Peyer's patch (tissue), 4 donors: ENCODE results near the gene TEX26. TPM values are rescaled to one million over a fixed set of nuclear protein-coding genes. Genes with fewer than 3 reads are reported as not detected.

Experiments
- DNase-seq, 3 donors: peaks; one replicate each; pipeline ENCODE4 v3.0.0-alpha.2; 2017 to 2019
- H3K27ac ChIP-seq, 4 donors: fragments of 200-600 bp; sonication (generic); one replicate each; pipeline ENCODE4 v1.5.1; 2016 to 2019
- H3K27me3 ChIP-seq, 2 donors: fragments of 200-600 bp; sonication (generic); one replicate each; pipeline ENCODE4 v1.5.1; 2019
- H3K36me3 ChIP-seq, 3 donors: fragments of 200-600 bp; sonication (generic); one replicate each; pipeline ENCODE4 v1.5.1; 2016 to 2019
- H3K4me1 ChIP-seq, 4 donors: fragments of 200-600 bp; sonication (generic); one replicate each; pipeline ENCODE4 v1.5.1; 2016 to 2019
- H3K4me3 ChIP-seq, 4 donors: fragments of 200-600 bp; sonication (generic); 1 replicate in 3 of 4; 2 replicates in 1 of 4; pipeline ENCODE4 v1.5.1; 2016 to 2019; ENCODE audit warnings: mild to moderate bottlenecking in 1 of 4
- H3K9me3 ChIP-seq, 4 donors: fragments of 200-600 bp; sonication (generic); one replicate each; pipeline ENCODE4 v1.5.1; 2016 to 2019; ENCODE audit warnings: mild to moderate bottlenecking in 1 of 4
- POLR2A ChIP-seq, 2 donors: fragments of 450-650 bp; IDR thresholded peaks; one replicate each; pipeline ENCODE4 v1.5.1; 2017; ENCODE audit warnings: antibody characterized with exemption in 2 of 2, mild to moderate bottlenecking in 2 of 2, moderate library complexity in 2 of 2
- total RNA-seq, 4 donors: library from RNA; depleted of rRNA; stranded (reverse); fragments of >200 nt; gene quantifications; one replicate each; pipeline ENCODE4 v1.1.0, GENCODE V29; 2016
- TF ChIP-seq, protein P1 (sequence below), 6 experiments: fragments of 450-650 bp in 4 of 6; fragments of 200-600 bp in 2 of 6; sonication (generic) in 1 of 6; IDR thresholded peaks; one replicate each; pipeline ENCODE4 v1.5.1; 2017 to 2019; ENCODE audit warnings: antibody characterized with exemption in 6 of 6, mild to moderate bottlenecking in 3 of 6, moderate library complexity in 1 of 6

The TEX26 gene
- total RNA-seq, 4 donors from 2014 or later, result not detected

- H3K9me3 ChIP-seq, result no peaks in the 10 kb centered on the region
- no peaks in the 10 kb centered on the region for H3K27me3 ChIP-seq
- H3K36me3 ChIP-seq, result no peaks in the 10 kb centered on the region
- H3K27ac ChIP-seq, result no peak overlapping the region
- no peak for TF ChIP-seq POLR2A (IDR thresholded peaks at IDR 0.05)
- TF ChIP-seq, protein P1, sequence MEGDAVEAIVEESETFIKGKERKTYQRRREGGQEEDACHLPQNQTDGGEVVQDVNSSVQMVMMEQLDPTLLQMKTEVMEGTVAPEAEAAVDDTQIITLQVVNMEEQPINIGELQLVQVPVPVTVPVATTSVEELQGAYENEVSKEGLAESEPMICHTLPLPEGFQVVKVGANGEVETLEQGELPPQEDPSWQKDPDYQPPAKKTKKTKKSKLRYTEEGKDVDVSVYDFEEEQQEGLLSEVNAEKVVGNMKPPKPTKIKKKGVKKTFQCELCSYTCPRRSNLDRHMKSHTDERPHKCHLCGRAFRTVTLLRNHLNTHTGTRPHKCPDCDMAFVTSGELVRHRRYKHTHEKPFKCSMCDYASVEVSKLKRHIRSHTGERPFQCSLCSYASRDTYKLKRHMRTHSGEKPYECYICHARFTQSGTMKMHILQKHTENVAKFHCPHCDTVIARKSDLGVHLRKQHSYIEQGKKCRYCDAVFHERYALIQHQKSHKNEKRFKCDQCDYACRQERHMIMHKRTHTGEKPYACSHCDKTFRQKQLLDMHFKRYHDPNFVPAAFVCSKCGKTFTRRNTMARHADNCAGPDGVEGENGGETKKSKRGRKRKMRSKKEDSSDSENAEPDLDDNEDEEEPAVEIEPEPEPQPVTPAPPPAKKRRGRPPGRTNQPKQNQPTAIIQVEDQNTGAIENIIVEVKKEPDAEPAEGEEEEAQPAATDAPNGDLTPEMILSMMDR (IDR thresholded peaks at IDR 0.05), result no peak
- no peak for DNase-seq
- H3K4me1 ChIP-seq, result no peaks in the 10 kb centered on the region
- no peak overlapping the region for H3K4me3 ChIP-seq
These were observed 39.1 kb downstream of the TEX26 start for GRCh38 chr13:30971575-30971974.

DNA sequence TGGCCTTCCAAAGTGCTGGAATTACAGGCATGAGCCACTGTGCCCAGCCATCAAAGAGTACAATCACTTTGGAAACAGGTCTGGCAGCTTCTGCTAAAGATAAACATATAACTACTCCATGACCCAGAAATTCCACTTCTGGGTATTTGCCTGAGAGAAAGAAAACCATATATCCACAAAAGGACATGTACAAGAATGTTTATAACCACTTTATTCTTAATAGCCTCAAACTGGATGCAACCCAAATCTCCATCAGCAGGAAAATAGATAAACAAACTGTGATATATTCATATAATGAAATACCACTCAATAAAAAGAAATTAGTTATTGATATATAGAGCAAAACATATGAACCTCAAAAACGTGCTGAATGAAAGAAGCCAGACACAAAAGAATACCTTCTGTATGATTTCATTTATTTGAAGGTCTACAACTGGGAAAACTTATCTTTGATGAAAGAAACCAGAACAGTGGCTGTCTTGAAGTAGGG, 40.5 kb downstream of the TEX26 start:
- Histone ChIP-seq H3K27me3 (no peaks in the 10 kb centered on the region), H3K9me3 (no peaks in the 10 kb centered on the region), H3K4me3 (no peak overlapping the region), H3K27ac (no peak overlapping the region), H3K4me1 (no peaks in the 10 kb centered on the region), H3K36me3 (no peaks in the 10 kb centered on the region)
- DNase-seq, result no peak
- TF ChIP-seq, protein P1 (IDR thresholded peaks at IDR 0.05), result no peak
- no peak for TF ChIP-seq POLR2A (IDR thresholded peaks at IDR 0.05)

- Histone ChIP-seq H3K4me1 (no peaks in the 10 kb centered on the region), H3K4me3 (no peak overlapping the region), H3K36me3 (no peaks in the 10 kb centered on the region), H3K27me3 (no peaks in the 10 kb centered on the region), H3K9me3 (no peaks in the 10 kb centered on the region), H3K27ac (no peak overlapping the region)
- no peak for TF ChIP-seq POLR2A (IDR thresholded peaks at IDR 0.05)
- TF ChIP-seq, protein P1 (IDR thresholded peaks at IDR 0.05), result no peak
- no peak for DNase-seq
These were observed 41.9 kb downstream of the TEX26 start for GRCh38 chr13:30974350-30974749.

DNA sequence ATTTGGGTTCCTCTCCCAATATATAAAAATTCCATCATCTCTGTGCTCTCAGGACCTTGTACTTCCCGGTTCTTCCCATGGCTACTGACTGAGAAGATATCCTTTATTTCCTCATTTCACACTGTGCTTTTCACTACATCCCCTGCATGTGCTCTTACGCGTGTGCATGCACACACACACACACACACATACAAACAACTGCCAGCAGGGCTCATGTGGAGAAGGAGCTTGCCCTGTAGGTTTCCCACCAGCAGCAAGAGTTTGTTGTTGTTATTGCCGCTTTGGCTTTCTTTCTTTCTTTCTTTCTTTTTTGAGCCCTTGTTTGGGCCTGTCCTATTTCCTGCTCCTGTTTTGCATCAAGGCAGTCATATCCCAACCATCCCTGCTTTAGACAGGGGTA, 43.6 kb downstream of the TEX26 start:
- TF ChIP-seq, protein P1 (IDR thresholded peaks at IDR 0.05), result no peak
- TF ChIP-seq POLR2A (IDR thresholded peaks at IDR 0.05), result no peak
- Histone ChIP-seq H3K4me1 (no peaks in the 10 kb centered on the region), H3K27me3 (no peaks in the 10 kb centered on the region), H3K27ac (no peak overlapping the region), H3K9me3 (no peaks in the 10 kb centered on the region), H3K36me3 (no peaks in the 10 kb centered on the region), H3K4me3 (no peak overlapping the region)
- DNase-seq, result no peak

DNA sequence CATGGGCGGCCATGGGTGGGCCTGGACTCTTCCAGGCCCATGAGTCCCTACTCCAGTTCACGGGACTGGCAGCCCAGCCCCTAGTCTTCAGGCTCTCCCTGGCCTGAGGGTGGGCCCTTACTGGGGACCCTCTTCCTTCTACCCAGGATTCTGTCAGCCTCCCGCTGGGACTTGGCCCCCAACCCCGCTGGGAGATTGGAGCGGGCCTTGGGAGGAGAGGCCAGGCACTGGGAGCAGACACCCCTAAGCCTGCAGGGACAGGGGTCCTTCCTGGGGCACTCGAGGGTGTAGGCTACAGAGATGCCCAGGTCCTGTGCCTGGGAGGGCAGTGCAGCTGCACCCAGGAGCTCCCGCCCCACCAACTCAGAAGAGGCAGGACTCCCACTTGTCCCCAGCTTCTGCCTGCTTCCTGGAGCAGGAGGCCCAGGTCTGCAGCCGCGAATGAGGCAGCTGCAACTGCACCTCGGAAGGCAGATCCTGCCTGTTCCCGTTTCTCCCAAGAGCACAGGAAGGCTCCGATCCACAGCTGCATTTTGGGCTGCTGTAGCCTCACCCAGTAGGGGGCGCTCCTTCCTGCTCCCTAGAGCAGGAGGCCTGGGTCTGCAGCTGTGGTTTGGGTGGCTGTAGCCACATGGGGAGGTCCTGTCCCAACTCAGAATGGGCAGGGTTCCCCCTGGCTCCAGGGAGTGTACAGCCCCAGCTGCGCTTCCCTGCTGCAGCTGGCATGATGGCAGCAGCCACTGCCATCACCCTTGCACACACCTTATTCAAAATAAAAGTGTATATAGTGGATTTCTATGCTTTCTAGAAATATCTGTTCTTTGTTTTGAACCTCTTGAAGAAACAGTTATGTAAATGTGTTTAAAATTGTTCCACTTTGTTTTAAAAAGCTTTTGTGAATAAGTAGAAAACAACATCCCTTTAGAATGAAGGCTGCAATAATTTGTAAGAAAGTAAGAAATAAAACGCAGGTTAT, 46.8 kb downstream of the TEX26 start:
- no peak overlapping the region for H3K27ac ChIP-seq
- H3K4me1 ChIP-seq, result no peaks in the 10 kb centered on the region
- DNase-seq, result peak in 1 of 3 donors; percentile 61
- H3K27me3 ChIP-seq, result no peaks in the 10 kb centered on the region
- no peaks in the 10 kb centered on the region for H3K9me3 ChIP-seq
- no peak overlapping the region for H3K4me3 ChIP-seq
- H3K36me3 ChIP-seq, result no peaks in the 10 kb centered on the region
- TF ChIP-seq, protein P1 (IDR thresholded peaks at IDR 0.05), result peak in 5 of 6 experiments; percentile 8 to 39 (median 33)
- TF ChIP-seq POLR2A (IDR thresholded peaks at IDR 0.05), result no peak
